Activated CD4-positive, CD25-positive, alpha-beta regulatory T cell (primary cell): ENCODE results near the gene MS4A4A.

Experiments used
- DNase-seq, 4 experiments: peaks; one replicate each; lab custom pipeline; 2025; lab: John Stamatoyannopoulos, UW

Gene MS4A4A

DNA sequence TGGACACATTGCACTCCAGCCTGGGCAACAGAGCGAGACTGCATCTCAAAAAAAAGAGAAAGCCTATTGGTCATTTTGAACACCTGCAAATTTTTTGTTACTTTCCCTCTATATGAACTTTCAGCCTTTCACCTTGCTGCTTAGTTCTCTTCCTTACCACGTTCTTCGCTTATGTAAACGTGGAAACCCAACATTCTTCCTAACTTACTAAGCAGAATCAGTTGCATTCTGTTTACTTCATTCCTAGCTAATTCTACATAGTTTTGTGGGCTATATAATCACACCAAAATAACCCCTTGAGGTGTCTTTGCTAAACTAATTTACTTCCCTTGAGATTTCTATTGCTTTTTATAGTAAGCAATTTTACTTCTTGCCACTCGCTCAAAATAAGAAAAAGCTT lies 23.2 kb downstream of the MS4A4A start:
- no peak for DNase-seq

DNA sequence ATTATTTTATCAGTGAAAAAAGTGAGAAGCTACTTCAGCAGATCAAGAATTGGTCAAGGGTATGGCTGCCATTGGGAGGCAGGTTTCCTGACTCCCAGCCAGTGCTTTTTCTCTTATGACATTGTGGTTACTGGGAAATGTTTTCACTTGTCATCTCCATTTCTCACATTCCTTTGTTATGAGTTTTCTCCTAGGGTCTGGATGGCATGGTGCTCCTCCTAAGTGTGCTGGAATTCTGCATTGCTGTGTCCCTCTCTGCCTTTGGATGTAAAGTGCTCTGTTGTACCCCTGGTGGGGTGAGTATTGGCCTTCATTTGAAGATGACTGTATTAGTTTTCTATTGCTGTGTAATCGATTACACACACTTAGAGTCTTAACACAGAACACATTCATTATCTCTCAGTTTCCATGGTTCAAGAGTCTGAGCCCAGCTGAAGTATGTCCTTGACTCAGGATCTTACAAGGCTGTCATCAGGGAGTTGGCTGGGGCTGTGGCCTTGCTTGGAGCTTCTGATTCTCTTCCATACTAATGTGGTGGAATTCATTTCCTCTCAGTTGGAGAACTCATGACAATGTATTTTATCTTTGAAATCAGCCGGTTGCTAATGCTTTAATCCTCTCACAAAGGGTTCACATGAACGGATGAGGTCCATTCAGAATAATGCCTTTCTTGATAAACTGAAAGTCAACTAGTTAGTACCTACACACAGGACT lies 25.6 kb downstream of the MS4A4A start:
- no peak for DNase-seq

DNA sequence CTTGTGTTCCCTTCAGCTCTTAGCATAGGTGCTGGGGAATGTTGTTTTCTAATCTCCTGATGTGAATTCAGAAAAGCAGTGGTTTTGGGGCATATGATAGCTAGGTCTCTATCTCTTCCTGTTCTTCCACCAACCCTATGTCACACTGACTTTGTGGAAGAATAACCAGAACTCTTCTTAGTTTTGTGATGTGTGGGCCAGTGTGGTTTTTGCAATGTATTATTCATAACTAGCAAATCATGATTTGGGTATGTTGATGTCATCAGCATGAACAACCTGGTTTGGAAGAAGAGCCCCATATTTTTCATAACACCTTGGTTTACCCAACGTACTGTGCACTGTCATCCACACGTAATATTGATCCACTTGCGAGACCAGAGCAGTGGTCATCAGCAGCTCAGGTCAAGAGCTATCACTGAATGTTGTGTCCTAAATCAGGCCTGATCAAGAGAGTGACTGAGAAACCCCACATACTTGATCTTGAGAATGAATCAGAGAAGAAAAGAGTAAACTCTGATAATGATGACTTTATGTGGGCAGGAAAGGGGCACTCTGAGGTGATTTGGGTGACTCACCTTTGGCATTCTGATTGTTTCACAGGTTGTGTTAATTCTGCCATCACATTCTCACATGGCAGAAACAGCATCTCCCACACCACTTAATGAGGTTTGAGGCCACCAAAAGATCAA lies 27.2 kb downstream of the MS4A4A start:
- no peak for DNase-seq

DNA sequence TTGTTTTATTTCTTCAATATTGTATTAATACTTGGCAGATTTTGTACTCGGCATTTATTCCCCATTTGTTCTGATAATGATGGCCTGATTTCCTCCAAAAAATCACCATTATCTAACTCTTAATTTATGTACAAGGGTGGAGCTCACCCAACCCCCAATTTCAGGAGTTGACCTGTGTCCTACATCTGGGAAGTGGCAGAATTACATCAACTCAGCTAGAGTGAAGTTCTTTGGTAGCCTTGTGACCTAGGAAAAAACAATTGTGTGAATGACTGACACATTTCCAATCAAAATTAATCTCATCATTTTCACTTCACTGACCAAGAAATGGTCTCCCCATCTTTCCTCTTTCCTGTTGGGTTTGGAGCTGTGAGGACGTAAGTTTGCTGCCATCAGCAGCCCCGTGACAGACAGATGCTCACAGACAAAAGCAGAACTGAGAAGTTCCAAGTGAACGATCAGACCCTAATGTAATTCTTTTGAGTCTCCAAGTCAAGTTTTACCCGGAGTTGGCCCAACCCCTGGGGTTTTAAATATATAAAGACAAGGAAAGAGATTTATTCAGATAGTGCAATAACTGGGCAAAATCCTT lies 30.0 kb downstream of the MS4A4A start:
- DNase-seq = no peak

DNA sequence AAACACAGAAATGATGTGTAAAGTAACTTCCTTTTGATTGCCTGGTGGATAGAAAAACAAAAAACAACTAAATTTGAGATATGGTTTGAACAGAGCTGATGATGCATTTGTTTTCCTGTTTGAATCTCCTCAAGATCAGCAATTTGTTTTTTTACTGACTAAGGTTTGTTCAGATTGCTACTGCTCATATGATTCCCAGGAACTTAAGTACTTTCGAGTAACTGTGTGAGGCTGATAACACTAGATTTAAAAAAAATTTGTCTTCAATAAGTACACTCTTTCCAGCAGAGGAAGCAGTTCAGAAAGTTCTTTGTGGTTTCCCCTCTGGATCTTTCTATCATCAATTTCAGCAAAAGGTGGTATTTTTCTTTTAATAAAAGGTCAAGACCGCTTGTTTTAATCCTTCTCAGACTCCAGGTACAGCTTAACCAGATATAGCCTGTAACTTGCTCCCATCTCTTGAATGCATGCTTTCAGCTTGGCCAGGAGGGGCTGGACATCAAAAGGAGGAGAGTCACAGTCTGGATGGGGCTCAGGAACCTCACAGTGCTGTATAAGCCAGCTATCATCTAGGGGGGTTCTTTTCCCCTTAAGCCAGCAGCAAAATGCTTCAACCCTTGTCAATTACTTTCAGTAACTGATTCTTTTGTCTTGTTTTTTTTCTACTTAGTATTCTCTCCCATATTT lies 34.3 kb downstream of the MS4A4A start:
- DNase-seq = no peak

DNA sequence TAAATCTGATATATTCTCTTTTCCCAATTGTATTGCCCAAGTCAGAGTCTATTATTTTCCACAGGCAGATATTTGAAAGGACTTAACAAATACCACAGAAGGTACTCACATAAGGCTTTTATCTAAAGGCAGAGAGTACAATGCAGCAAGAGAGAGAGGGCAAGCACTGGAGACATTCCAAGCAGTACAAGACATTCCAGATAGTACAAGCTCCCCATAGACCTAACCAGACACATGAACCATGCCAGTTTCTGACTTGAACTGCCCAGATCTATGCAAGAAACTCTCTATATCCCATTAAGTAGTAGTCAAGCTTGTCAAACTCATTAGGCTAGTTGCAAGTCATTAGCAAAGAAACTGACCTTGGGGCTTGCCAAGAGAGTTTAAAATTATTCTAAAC lies 35.4 kb downstream of the MS4A4A start:
- no peak for DNase-seq

DNA sequence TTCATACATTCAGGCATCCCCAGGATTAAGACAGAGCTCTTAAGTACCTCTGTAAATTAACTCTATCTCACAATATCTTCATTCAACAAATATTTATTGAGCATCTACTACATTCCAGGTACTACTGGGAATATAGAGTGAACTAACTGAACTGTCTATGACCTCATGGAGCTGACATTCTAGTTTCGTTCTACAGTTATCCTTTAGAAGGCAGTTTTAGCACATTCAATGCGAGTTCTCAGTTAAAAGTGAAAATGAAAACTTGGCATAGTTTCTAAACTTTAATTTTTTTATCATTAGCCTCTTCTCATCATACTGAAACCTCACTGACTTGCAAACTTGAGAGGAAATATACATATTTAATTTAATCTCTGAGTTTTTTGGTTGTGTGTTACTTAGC lies 35.9 kb downstream of the MS4A4A start:
- DNase-seq = no peak

DNA sequence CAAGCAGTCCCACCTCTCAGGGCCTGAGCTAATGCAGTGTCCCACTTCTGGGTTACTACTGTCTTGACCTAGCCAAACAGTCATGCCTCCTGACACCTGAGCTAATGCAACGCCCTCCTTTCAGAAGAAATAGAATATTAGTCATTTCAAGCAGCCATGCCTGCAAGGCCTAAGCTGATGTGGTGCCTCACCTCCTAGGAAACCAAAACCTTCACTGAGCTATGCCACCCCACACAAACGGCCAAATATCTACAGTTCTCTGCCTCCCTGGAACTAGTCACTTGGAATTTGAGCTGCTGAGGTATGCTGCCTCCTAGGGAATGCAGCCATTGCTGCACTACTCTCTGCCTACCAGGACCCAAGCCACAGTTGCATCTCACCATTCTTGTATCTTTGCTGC lies 38.3 kb downstream of the MS4A4A start:
- no peak for DNase-seq

DNA sequence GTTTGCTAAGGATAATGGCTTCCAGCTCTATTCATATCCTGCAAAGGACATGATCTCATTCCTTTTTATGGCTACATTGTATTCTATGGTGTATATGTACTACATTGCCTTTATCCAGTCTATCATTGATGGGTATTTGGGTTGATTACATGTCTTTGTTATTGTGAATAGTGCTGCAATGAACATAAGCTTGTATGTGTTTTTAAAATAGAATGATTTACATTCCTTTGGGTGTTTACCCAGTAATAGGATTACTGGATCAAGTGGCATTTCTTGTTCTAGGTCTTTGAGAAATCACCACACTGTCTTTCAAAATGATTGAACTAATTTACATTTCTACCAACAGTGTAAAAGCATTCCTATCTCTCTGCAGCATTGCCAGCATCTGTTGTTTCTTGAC lies 40.6 kb downstream of the MS4A4A start:
- DNase-seq = no peak

DNA sequence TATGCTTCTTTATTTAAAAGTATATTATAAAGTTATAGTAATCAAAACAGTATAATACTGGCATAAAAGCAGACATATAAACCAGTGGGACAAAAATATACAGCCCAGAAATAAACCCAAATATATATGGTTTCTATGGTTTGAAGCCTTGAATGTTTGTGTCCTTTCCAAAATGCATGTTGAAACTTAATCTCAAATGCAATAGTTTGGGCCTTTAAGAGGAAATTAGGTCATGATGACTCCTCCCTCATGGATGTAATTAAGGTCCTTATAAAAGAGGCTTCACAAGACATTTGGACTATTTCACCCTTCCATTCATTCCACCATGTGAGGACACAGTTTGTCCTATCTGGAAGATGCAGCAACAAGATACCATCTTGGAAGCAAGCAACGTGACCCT lies 46.5 kb downstream of the MS4A4A start, which contains the start of gene MS4A6E:
Gene MS4A6E, plus strand, starts transcription at position 301 of the 400 bp plus-strand sequence. CDS start 7,641 bp downstream, outside the sequence.
- no peak for DNase-seq

DNA sequence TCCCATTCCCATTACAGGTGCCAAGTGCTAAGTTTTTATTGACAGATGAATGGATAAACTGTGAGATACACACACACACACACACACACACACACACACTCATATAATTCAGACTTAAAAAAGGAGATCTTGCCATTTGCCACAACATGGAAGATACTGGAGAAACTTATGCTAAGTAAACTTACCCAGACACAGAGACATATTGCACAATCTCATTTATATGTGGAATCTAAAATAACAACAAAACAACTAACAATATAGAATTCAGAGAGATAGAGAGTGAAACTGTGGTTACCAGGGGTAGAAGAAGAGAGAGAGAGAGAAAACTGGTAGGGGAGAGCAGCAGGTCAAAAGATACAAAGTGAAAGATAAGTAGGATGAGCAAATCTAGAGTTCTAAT lies 48.0 kb downstream of the MS4A4A start:
- DNase-seq = no peak

DNA sequence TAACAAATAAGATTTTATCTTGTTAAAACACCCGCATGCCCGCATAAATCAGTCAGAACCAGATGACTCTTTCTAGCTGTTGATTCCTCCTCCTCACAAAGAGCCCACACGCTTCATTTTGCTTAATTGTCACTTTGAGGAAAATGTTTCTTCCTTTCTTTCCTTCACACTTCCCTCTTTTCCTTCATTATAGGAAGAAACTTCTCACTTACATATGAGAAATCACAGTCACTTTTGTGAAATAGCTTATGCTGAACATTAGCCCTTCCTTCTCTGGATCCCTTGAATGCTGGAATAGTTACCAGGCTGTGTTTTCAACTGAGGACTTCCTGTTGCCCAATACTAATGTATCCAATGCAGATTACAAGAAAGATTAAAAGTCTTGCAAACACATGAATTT lies 52.4 kb downstream of the MS4A4A start:
- DNase-seq = no peak

DNA sequence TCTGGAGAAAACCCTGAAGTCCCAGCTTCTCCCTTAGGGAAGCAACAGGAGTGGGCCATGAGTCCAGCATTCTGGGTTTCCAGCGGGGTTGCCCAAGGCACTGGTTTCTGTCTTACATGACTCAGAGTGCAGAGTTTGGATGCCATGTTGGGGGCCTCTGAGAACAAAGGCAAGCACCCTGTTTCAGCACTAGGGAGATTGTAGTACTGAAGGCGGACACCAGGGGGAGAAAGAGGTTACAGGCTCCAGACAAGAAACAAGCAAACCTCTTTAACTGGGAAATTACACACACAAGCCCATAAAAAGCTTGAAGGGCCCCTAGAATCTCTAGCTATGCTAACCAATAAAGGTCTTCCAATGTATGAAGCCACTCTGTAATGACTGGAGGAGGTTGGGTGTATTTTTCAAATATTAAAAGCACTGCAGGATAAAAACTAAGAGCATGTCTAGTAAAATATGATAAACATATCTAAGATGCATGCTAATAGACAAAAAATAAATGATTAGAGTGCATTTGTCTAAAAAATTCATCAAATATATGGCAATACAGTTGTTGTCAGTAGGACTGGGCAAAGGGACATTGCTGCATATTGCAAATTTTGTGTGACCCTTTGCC lies 53.6 kb downstream of the MS4A4A start:
- DNase-seq = peak; percentile 6 to 40 (median 20)

DNA sequence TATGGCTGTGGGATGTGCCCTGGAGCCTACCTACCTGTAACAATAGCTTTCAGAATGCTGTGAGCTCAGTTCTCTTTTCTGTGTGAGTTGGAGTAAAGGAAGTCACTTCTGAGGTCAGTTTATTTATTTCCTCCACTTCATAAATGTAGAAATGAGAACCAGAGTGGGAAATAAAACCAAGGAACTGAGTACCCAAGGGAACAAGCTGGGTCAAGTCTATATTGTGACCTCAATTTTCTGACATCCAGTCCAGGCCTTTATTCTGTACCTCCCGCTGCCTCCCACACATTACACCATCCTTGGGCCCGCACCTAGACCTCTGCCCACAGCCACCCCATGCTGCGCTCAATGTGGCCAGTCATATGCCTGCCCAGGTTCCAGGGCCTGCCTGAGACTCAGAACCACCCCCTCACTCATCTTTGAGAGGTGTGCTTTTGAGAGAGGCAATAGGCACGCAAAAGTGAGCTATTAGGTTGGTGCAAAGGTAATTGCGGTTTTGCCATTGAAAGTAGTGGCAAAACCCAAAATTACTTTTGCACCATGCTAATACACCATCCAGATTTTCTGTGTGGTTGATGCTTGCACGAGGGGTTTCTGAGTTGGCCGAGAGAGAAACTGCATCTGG lies 56.4 kb downstream of the MS4A4A start:
- no peak for DNase-seq

DNA sequence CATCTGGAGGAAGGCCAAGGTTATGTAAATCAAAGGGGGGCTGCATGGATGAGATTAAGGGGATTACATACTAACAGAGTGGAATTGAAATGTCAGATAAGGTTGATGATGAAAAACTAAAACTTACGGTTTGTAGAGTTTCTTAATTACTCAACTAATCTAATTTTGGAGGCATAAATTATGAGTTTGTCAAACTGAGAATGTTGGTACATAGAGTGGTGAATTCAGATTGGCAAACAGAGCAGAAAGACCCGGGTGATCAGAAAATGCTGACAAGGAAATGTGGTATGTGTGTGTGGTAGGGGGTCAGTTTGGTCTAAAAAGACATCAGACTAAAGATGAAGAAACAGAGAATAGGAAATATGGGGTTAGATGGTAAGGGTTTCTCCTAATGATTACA lies 57.6 kb downstream of the MS4A4A start:
- DNase-seq = no peak

DNA sequence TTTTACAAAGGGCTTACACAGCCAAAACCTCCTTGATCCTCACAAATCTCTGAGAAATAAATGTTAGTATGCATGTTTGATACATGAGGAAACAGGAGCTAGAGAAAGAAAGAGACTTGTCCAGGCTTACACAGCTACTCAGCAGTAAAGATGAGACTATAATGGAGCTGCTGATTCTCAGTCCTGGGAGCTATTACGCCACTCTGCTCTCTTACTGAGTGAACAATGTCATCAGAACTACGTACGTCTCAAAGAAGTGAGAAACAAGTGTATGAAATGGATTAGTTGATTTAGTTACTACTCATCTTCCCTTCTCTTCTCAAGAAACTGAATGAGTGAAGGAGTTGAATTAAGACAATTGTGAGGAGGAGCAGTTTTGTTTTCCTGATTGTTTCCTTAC lies 58.9 kb downstream of the MS4A4A start:
- no peak for DNase-seq

DNA sequence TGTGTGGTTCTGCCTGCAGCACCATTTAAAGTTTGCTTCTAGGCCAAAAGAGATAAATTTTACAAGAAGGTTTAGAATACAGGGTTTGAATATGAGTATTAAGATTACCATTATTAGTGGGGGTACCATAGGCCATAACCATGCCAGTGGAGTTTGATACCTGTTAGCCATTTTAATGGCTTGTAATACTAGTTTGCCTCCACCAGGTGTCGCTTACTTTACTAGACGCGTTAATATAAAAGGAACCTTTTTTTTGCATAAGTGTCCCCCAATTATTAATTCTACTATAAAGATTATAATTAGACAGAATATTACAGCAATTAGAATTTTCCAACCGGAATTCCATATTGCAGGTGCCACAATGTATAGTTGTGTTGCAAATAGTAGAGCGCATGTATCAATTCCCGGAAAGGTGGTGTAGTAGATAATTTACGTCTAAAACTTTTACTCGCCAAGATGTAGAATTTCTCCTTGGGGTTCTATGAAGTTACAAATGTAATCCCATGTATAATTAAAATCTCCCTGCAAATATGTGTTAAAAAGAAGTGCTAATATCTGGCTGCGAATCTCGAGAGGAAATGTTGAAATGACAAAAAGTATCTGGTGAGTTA lies 62.7 kb downstream of the MS4A4A start:
- DNase-seq = no peak

DNA sequence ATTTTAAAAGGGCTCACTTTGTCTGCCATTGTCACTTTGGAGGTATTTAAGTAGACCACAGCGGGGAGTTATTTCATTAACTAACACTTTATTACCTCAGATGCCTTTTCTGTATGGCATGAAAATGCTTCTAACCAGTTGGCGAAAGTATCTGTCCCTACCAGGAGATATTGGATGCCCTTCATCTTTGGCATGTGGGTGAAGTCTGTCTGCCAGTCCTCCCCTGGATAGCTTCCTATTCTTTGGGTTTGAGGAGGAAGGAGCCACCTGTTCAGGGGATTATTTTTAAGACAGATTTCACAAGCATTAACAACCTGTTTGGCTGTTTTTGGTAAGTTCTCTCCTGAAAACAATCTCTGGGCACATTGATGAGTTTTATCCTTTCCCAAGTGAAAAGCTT lies 63.7 kb downstream of the MS4A4A start:
- no peak for DNase-seq

DNA sequence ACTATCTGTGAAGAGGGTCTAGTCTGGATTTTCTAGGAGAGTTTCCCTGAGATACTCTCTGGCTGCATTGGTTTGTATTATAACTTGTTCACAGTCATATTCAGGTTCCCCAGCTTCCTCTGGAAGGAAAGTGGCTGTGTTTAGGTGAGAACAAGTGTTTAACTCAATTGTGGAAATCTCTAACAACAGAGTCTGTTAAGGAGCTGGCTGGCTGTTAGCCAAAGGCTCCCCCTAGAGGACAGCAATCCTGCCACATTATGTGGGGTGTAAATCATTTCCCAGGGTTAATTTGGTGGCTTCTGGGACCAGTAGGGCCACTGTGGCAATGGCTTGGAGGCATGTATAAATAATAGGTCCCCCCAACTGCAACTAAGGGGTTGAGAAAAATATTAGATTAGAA lies 65.0 kb downstream of the MS4A4A start:
- DNase-seq = no peak

DNA sequence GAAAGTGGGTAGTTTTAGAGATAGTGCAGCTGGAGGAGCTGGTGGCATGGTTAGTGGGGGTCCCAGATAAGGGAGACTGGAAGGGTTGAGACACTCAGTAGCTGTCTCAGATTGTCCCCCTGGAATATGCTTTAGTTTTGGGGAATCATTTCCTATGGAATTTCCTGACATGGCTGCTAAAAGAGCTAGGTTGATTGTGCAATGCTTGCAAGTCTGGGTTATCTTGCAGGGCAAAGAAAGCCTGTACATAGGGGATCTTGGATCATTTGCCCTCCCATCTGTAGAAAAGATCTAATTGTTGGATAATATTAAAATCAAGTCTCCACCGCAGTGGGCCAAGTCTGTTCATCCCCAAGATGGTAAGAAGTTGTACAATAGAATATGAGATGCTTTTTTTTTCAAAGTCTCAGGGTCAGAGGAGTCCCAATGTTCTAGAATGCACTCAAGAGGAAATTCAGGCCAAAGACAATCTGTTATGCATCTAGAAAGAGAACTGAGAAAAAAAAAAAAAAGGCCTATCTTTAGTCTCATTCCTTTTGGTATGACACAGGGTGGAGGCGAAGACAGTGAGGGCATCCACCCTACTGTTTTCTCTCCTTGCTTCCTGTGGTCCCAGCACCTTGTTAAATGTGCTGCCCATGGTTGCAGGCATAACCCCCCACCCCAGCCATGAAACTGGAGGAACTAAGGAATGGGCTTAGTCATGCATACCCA lies 66.8 kb downstream of the MS4A4A start:
- DNase-seq = no peak

DNA sequence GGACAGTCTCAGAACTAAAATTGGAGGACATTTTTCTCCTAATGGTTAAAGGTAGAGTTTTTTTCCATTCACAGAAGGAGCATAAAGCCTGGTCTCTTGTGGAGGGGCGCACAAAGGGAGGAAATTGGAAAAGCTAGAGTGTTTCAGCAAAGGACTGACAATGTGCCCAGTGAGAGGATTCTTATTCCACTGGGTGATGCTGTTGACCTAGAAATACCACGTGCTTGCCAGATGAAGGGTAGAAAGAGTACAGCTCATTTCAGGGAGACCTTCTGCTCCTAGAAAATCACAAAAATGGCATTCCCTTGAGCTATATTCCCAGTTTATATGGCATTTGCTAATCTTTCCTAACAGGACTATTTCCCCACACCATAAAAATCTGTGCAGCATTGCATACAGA lies 67.7 kb downstream of the MS4A4A start:
- DNase-seq = no peak
